ENCODE results near the gene KCNK16. TPM values are rescaled to one million over a fixed set of nuclear protein-coding genes. Genes with fewer than 3 reads are reported as not detected.

KCNK16 gene
- total RNA-seq, 4 donors from 2014 or later, result not detected

DNA sequence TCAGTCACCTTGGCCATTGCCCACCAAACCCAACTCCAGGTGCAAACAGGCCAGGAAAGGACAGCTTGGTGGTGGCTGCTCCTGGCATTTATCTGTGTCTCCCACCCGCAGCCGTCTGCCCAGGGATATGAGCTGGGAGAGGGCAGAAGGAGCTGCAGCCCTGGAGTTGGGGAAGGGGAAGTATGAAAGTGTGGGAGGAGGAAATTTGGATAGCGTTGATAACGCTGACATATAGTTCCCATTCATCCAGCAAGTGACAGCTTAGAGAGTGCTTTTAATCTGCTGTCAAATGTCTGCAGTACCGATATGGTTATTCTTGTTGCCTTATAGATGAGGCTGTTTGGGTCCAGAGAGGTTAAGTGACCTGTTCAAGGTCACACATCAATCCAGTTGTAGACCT, 741 bp downstream of the KCNK16 start:
- DNase-seq, result no peak
- TF ChIP-seq, protein P1, sequence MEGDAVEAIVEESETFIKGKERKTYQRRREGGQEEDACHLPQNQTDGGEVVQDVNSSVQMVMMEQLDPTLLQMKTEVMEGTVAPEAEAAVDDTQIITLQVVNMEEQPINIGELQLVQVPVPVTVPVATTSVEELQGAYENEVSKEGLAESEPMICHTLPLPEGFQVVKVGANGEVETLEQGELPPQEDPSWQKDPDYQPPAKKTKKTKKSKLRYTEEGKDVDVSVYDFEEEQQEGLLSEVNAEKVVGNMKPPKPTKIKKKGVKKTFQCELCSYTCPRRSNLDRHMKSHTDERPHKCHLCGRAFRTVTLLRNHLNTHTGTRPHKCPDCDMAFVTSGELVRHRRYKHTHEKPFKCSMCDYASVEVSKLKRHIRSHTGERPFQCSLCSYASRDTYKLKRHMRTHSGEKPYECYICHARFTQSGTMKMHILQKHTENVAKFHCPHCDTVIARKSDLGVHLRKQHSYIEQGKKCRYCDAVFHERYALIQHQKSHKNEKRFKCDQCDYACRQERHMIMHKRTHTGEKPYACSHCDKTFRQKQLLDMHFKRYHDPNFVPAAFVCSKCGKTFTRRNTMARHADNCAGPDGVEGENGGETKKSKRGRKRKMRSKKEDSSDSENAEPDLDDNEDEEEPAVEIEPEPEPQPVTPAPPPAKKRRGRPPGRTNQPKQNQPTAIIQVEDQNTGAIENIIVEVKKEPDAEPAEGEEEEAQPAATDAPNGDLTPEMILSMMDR (IDR thresholded peaks at IDR 0.05), result no peak
- TF ChIP-seq POLR2A (IDR thresholded peaks at IDR 0.05), result no peak
- H3K27me3 ChIP-seq, result no peaks in the 10 kb centered on the region
- no peaks in the 10 kb centered on the region for H3K9me3 ChIP-seq
- H3K27ac ChIP-seq, result no peak overlapping the region
- H3K4me1 ChIP-seq, result no peaks in the 10 kb centered on the region
- no peak overlapping the region for H3K4me3 ChIP-seq
- no peaks in the 10 kb centered on the region for H3K36me3 ChIP-seq

DNA sequence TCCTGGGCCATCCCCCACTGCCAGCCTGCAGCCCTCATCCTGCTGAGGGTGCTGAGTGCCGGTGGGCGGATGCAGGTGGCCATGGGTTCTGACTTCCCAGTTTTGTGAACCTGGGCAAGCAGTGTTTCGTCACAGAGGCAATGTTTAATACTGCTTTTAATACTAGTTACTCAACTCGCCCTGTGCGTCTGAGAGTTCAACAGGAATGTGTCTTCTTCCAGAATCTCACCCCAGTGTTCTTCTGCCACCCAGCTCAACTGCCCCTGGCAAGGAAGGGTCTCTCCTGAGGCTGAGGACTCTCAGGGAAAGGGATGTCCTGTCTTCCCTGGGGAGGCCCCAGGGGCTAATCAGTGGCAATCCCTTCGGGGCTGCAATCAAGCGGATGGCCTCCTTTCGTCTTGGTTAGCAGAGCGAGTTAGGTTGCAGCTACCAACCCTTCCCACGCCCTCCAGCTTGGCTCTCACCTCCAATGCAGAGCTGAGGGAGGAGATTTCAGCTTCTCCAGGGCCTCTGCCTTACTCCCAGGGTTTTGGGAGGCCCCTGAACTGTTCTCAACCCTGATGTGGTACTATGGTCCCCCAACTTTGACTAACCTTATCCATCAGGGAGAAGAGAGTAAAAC, 2.0 kb downstream of the KCNK16 start:
- H3K27ac ChIP-seq, result no peak overlapping the region
- no peak for TF ChIP-seq POLR2A (IDR thresholded peaks at IDR 0.05)
- H3K27me3 ChIP-seq, result no peaks in the 10 kb centered on the region
- DNase-seq, result no peak
- H3K4me3 ChIP-seq, result no peak overlapping the region
- no peaks in the 10 kb centered on the region for H3K9me3 ChIP-seq
- H3K36me3 ChIP-seq, result no peaks in the 10 kb centered on the region
- H3K4me1 ChIP-seq, result no peaks in the 10 kb centered on the region

DNA sequence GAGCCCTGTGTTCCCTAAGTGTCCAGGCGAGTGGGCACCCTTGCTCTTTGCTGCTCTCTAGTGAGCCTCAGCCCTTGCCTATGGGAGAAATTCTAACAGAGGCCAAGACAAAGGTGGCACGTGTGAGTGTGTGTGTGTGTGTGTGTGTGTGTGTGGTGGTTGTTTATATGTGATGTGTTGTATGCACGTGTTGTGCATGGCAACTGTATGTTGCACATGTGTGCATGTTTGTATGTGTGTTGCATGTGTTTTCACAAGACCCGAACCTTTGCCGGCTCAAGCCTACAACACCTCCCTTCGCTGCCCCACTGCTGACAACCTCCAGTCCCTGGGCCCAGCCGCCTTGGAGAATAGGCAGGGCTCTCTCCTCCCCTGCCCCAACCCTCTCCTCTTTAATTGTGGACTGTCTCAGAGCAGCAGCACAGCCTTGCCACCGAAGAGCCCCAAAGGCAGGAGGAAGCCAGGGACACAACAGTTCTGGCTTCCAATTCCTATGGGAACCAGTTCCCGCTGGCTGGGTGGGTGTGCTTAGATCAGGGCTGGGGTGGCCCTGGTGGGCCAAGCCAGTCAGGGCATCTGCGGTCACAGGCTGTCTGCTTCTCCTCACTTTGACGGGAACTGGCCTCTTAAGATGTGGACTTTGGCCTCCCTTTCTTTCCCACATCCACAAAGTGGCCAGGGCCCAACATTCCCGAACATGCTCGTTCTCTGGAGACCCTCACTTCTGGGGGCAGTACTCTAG, 2.7 kb downstream of the KCNK16 start:
- Histone ChIP-seq H3K27me3 (no peaks in the 10 kb centered on the region), H3K27ac (no peak overlapping the region), H3K4me3 (no peak overlapping the region), H3K4me1 (no peaks in the 10 kb centered on the region), H3K36me3 (no peaks in the 10 kb centered on the region), H3K9me3 (no peaks in the 10 kb centered on the region)
- no peak for DNase-seq
- no peak for TF ChIP-seq POLR2A (IDR thresholded peaks at IDR 0.05)
- TF ChIP-seq, protein P1 (IDR thresholded peaks at IDR 0.05), result no peak

DNA sequence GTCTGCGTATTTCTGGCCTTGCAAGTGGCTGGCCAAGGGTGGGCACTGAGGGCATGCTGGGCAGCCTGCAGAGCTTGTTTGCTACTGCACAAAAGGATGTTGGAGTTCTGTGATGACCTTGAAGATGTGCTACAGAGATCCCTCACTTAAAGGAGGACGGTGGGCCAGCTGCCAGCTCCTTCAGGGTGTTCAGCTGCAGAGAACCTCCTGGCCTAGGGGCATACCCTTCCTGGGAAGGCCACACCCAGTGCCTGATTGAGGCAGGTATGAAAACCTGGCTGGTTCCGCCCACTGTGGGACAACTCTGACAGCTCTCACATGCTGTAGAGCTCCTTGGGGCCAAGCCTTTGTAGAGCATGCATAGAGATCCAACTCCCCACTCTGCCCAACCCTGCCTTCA, 5.2 kb downstream of the KCNK16 start:
- no peak overlapping the region for H3K27ac ChIP-seq
- no peak for DNase-seq
- H3K4me1 ChIP-seq, result peaks cover 0 to 18% (median 10%) of the 10 kb centered on the region in 4 donors
- H3K9me3 ChIP-seq, result no peaks in the 10 kb centered on the region
- TF ChIP-seq, protein P1 (IDR thresholded peaks at IDR 0.05), result no peak
- TF ChIP-seq POLR2A (IDR thresholded peaks at IDR 0.05), result no peak
- peaks cover 3 to 11% of the 10 kb centered on the region in 2 donors for H3K27me3 ChIP-seq
- H3K36me3 ChIP-seq, result no peaks in the 10 kb centered on the region
- H3K4me3 ChIP-seq, result no peak overlapping the region

DNA sequence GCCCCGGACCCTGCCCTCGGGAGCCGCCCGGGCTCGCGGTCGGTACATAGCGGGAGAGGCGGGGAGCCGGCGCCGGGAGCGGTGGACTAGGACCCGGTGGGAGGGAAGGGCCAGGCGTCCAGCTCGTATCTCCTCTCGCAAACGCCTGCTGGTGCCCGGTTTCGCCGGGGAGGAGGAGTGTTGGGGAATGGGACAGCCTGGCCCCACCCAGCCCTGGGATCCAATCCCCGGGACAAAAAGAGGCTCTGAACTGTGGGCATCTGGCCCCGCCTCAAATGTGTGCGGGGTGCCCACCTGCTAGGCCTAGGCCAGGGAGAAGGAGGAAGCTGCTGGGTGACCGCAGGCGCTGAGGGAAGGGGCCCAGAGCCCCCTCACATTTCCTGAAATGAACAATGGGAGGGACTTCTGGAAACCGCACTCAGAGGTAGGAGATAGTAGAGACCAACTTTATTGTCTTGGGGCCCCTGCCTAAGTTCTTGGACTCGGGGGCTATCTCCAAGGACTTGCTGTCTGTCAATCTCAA, 8.2 kb downstream of the KCNK16 start, which contains the start of gene KCNK17:
TSS of gene KCNK17 (minus strand) at position 147 of the 523 bp plus-strand sequence. CDS start at position 48, 99 bp downstream.
- H3K4me3 ChIP-seq, result peak within 1 kb of the TSS; percentile 2 to 40 (median 22)
- no peaks in the 10 kb centered on the region for H3K9me3 ChIP-seq
- no peak for TF ChIP-seq POLR2A (IDR thresholded peaks at IDR 0.05)
- TF ChIP-seq, protein P1 (IDR thresholded peaks at IDR 0.05), result no peak
- no peak for DNase-seq
- H3K27me3 ChIP-seq, result peaks cover 3 to 11% of the 10 kb centered on the region in 2 donors
- H3K36me3 ChIP-seq, result no peaks in the 10 kb centered on the region
- H3K4me1 ChIP-seq, result peaks cover 0 to 18% (median 10%) of the 10 kb centered on the region in 4 donors
- no peak within 1 kb of the TSS for H3K27ac ChIP-seq
